ENCODE data around the gene NDC1.

DNA sequence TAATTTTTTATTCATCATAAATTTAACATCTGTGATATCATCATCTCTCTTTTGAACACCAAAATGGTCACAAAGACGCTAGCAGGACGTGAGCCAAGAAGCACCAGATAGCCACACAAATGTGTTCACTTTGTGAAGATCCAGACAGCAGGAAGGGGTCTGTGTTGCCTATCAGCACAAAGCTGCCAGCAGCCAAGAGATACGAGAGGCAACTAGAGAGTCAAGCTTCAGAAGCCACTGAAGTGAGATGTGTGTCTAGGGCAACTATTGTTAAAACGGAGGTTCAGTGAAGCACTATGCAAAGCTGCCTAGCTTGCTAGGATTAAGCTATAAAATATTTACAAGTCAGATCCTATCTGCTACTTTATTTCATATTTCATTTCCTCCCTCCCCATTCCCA is 45.3 kb downstream of the NDC1 start:
- TF ChIP-seq POLR2AphosphoS5 (IDR thresholded peaks at IDR 0.05) (no peak), POLR2A (IDR thresholded peaks at IDR 0.05) (no peak)
- TF ChIP-seq, protein P1, sequence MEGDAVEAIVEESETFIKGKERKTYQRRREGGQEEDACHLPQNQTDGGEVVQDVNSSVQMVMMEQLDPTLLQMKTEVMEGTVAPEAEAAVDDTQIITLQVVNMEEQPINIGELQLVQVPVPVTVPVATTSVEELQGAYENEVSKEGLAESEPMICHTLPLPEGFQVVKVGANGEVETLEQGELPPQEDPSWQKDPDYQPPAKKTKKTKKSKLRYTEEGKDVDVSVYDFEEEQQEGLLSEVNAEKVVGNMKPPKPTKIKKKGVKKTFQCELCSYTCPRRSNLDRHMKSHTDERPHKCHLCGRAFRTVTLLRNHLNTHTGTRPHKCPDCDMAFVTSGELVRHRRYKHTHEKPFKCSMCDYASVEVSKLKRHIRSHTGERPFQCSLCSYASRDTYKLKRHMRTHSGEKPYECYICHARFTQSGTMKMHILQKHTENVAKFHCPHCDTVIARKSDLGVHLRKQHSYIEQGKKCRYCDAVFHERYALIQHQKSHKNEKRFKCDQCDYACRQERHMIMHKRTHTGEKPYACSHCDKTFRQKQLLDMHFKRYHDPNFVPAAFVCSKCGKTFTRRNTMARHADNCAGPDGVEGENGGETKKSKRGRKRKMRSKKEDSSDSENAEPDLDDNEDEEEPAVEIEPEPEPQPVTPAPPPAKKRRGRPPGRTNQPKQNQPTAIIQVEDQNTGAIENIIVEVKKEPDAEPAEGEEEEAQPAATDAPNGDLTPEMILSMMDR (IDR thresholded peaks at IDR 0.05), result no peak

All from sigmoid colon (tissue), 4 donors.